ENCODE data around the gene PPARD. TPM values are rescaled to one million over a fixed set of nuclear protein-coding genes. Genes with fewer than 3 reads are reported as not detected.

PPARD gene
- total RNA-seq (2022; extraction: Qiagen RNA extraction; ENCODE audit: low read depth): 5.0 to 7.0 TPM (median 5.9 TPM) in 5 replicates

DNA sequence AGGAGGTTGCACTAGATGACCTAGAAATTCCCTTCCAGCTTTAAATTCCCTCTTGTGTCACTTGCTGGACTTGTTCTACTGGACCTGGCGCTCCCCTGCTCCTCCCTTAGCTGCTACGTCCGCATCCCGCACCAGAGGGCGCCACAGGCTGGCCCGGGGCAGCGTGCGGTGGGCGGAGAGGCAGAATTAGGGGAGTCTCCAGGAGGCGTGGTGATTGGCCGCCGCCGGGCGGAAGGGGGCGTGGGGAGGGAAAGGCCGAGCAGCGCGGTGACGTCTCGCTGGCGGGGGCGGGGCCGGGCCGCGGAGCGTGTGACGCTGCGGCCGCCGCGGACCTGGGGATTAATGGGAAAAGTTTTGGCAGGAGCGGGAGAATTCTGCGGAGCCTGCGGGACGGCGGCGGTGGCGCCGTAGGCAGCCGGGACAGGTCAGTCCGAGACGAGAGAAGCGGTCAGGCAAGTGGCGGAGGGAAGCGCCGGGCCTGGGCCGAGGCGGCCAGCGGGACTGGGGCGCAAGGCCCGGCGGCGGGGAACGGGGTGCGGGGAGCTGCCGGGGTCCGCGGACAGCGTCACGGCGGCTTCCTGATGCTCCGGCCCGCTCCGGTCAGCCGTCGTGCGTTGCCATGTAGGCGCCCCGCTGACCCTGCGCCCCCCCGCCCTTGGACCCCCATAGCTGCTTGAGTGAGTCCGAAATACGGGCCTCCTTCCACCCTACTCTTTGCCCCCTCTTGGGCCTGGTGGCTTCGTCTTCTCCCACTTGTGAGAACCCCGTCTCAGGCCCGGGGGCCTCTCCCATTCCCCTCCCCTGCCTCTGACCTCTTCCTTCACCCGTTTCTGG is at the start of gene PPARD:
TSS of gene PPARD (plus strand) at position 301 of the 834 bp plus-strand sequence. CDS start 68,530 bp downstream, outside the sequence.

DNA sequence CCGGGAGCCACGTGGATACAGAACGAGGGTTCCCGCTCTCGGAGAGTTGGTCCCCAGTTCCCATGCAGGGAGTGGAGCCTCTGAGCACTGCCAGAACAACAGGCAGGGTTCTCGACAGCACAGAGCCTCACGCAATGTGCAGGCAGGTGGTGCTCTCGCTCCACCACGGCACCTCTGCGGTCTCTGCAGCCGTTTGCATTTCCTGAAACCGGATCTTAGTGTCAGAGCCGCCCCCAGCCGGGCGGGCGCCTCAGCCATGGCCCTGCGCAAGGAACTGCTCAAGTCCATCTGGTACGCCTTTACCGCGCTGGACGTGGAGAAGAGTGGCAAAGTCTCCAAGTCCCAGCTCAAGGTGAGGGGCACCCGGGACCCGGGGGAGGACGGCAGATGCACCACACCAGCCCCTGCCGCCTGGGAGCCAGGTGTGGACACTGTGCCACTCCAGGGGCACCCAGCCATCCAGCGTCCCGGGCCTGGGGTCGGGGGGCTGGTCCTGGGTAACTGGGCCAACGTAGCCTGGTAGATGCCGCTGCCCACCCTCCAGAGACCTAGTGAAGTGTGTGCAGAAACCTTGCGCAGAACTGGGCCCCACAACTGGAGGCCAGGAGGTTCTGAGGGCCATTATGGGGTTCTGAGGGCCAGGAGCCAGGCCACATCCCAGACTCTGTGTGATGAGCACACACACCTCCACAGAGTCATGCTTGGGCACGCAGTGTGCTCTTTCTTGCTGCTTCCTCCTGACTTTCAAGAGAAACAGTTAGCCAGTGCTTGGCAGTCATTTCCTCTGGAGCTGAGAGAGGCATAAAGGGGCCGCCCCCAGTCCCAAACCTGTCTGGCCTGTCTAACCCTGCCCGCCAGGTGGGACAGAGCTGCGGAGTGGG is 44.5 kb upstream of the PPARD start, which contains the start of gene DEF6:
TSS of gene DEF6 (plus strand) at position 218 of the 881 bp plus-strand sequence. CDS start at position 257, 39 bp downstream.

DNA sequence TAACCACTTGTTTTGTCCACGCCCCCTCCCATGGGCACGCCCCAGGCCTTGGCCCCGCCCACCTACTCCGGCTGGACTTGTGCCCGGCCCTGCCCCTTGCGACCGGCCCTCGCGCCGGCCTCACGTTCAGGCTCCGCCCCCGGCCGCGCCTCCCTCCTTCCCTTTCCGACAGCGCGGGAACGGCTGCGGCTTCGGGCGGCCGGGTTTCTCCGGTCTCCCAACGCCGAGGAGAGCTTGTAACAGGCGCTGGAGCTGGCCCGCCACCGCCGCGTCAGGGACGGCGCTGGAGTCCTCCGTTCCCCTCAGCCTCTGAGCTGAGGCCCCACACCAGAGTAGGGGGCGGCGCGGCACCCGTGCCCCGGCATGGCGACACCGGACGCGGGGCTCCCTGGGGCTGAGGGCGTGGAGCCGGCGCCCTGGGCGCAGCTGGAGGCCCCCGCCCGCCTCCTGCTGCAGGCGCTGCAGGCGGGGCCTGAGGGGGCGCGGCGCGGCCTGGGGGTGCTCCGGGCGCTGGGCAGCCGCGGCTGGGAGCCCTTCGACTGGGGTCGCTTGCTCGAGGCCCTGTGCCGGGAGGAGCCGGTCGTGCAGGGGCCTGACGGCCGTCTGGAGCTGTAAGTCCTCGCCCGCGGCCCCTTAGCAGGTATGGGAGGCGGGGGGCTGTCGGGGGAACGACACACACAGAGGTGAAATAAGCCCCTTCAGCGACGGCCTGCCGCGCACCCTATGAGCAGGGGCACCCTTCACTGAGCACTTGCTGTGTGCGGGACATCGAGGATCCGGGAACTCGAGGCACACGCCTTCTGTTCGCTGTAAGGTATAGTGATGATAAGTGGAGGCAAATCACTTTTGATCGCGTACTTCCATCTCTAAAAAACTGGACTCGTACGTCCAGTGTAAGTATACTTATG is 110.1 kb downstream of the PPARD start, which contains the start of gene FANCE:
TSS of gene FANCE (plus strand) at position 156 of the 908 bp plus-strand sequence. CDS start at position 364, 208 bp downstream.

DNA sequence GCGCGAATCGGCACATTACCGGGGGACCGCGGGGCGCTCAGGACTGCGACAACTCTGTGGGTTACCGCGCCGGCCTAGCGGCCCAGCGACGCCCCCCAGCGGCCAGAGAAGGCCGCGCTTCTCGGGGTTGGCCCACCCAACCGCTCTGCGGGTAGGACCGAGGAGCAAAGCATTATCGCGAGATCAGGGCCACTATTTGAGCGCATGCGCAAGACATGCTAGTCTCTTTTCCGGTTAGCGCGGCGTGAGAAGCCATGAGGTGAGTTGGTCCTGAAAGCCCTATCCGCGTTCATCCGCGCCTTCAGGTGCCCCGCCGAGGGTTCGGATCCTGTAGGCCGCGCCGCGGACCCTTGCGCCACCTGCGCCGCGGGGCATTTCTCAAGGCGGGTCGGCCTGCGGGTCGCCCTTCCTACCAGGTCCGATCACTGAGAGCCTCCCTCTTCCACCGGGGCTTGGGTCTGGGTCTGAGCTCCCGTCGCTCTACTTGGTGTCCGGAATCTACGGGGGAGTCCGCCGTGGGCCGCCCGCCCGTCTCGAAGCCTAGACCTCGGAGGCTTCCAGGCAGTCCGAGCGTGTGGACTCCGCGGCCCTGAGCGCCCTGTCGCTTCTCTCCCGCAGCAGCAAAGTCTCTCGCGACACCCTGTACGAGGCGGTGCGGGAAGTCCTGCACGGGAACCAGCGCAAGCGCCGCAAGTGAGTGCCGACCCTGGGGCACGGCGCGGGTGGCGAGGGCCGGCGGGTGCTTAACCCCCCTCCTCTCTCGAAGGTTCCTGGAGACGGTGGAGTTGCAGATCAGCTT is 126.0 kb downstream of the PPARD start, which contains the start of gene RPL10A:
TSS of gene RPL10A (plus strand) at position 221 of the 799 bp plus-strand sequence. CDS start at position 255, 34 bp downstream.

Other genes starting within 250 kb of the PPARD start
- not detected in 5 replicates for gene TCP11, start 201.2 kb upstream of the PPARD start, total RNA-seq (2022; extraction: Qiagen RNA extraction; ENCODE audit: low read depth)
- gene SCUBE3, start 128.6 kb upstream of the PPARD start, total RNA-seq (2022; extraction: Qiagen RNA extraction; ENCODE audit: low read depth): 0.05 to 0.07 TPM (median 0.06 TPM) in 5 replicates
- 8.8 to 11.0 TPM (median 9.5 TPM) in 5 replicates for gene ZNF76, start 82.8 kb upstream of the PPARD start, total RNA-seq (2022; extraction: Qiagen RNA extraction; ENCODE audit: low read depth)
- 0.03 to 0.30 TPM (median 0.08 TPM) in 3 of 5 replicates, not detected in the others for gene DEF6, start 44.7 kb upstream of the PPARD start, total RNA-seq (2022; extraction: Qiagen RNA extraction; ENCODE audit: low read depth)
- 2.5 to 3.3 TPM (median 3.0 TPM) in 5 replicates for gene FANCE, start 109.8 kb downstream of the PPARD start, total RNA-seq (2022; extraction: Qiagen RNA extraction; ENCODE audit: low read depth)
- 1,465 to 1,587 TPM (median 1,503 TPM) in 5 replicates for gene RPL10A, start 125.8 kb downstream of the PPARD start, total RNA-seq (2022; extraction: Qiagen RNA extraction; ENCODE audit: low read depth)
- gene TEAD3, start 154.5 kb downstream of the PPARD start, total RNA-seq (2022; extraction: Qiagen RNA extraction; ENCODE audit: low read depth): 4.2 to 6.2 TPM (median 5.7 TPM) in 5 replicates
- gene TULP1, start 170.3 kb downstream of the PPARD start, total RNA-seq (2022; extraction: Qiagen RNA extraction; ENCODE audit: low read depth): not detected in 5 replicates

Measured in A549 treated with DMSO at 1 μM for 4 hours (cell line).